DND-41 (cell line): ENCODE results near the gene LRRC38.

Experiments used
- ATAC-seq: fragments of 200-7000 bp; cut with Tn5 transposase; 3 replicates; pipeline ENCODE4 v1.9.1; 2021; ENCODE audit warnings: low read depth; ENCODE audit not compliant: insufficient read depth
- DNase-seq: peaks from one replicate; pipeline ENCODE4 v3.0.0-alpha.2; 2020
- H2AFZ ChIP-seq: 2 replicates; pipeline ENCODE4 v1.6.0; 2012; ENCODE audit warnings: low read depth, low read length
- H3K27ac ChIP-seq: 2 replicates; pipeline ENCODE4 v1.5.1; 2012; ENCODE audit warnings: low read length, inconsistent platforms
- H3K27me3 ChIP-seq: fragments of 200-600 bp; sonication (generic); 2 replicates; pipeline ENCODE4 v1.6.0; 2012; ENCODE audit warnings: low read length, mild to moderate bottlenecking, inconsistent platforms; ENCODE audit not compliant: insufficient read depth, poor library complexity
- H3K36me3 ChIP-seq: 2 replicates; pipeline ENCODE4 v1.5.1; 2012; ENCODE audit warnings: low read length, inconsistent platforms; ENCODE audit not compliant: insufficient read depth
- H3K4me1 ChIP-seq: 2 replicates; pipeline ENCODE4 v1.5.1; 2012; ENCODE audit warnings: mild to moderate bottlenecking, low read length; ENCODE audit not compliant: insufficient read depth
- H3K4me2 ChIP-seq: 2 replicates; pipeline ENCODE4 v1.6.0; 2012; ENCODE audit warnings: mild to moderate bottlenecking, moderate library complexity, low read length, inconsistent platforms; ENCODE audit not compliant: insufficient read depth
- H3K4me3 ChIP-seq, 2 experiments: fragments of 200-600 bp in 1 of 2; shearing (Covaris generic) in 1 of 2; 2 replicates each; pipeline ENCODE4 v1.5.1; 2012 to 2016; ENCODE audit warnings: inconsistent platforms in 2 of 2, low read length in 2 of 2, mild to moderate bottlenecking in 2 of 2, low read depth in 1 of 2, moderate library complexity in 1 of 2
- H3K79me2 ChIP-seq: 2 replicates; pipeline ENCODE4 v1.6.0; 2012; ENCODE audit warnings: low read length, inconsistent platforms; ENCODE audit not compliant: insufficient read depth
- H3K9ac ChIP-seq: 2 replicates; pipeline ENCODE4 v1.6.0; 2012; ENCODE audit warnings: low read depth, mild to moderate bottlenecking, inconsistent platforms, low read length, moderate library complexity
- H3K9me3 ChIP-seq: 2 replicates; pipeline ENCODE4 v1.5.1; 2012; ENCODE audit warnings: low read length, moderate library complexity, mild to moderate bottlenecking, inconsistent platforms; ENCODE audit not compliant: insufficient read depth, severe bottlenecking
- H4K20me1 ChIP-seq: 2 replicates; pipeline ENCODE4 v1.6.0; 2012; ENCODE audit warnings: low read length; ENCODE audit not compliant: insufficient read depth
- EZH2 ChIP-seq: IDR thresholded peaks from 3 replicates; pipeline ENCODE4 v1.6.1; 2012; ENCODE audit warnings: borderline replicate concordance, low read depth, mild to moderate bottlenecking, moderate library complexity, low read length, inconsistent platforms; ENCODE audit not compliant: severe bottlenecking
- TF ChIP-seq, protein P1 (sequence below): IDR thresholded peaks from 2 replicates; pipeline ENCODE4 v1.5.1; 2012; ENCODE audit warnings: borderline replicate concordance, low read length, moderate library complexity, mild to moderate bottlenecking; ENCODE audit not compliant: poor library complexity, severe bottlenecking; ENCODE audit errors: extremely low read depth

The LRRC38 gene

DNA sequence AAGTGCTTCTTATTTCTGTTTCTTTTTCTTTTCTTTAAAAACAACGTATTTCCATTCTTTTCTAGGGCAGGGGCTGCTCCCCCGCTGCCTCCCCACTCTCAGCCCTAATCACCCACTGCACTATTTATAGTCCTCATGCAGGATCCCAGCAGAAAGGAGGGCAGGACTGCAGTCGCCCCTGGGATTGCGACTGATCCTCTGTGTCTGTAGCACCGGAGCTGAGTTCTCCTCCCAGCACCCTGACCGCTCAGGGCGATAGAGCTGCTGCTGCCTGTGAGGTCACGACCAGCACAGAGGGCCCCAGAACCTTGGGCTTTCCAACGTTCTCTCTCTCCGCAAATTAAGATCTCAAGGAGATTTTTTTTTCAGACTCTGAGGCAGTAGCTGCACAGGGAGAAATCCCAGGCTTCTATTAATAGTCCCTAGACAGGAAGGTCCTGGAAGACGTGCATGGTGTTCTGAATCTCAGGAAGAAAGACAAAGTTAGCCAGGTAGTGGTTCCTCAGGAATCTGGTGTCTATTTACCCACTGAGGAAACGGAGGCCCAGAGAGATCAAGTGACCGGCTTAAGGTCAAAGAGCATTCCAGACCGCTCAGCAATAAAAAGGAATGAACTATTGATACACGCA, 56.8 kb downstream of the LRRC38 start:
- Histone ChIP-seq H4K20me1 (no peaks in the 10 kb centered on the region), H3K9ac (no peak overlapping the region), H3K27me3 (no peaks in the 10 kb centered on the region), H3K9me3 (no peaks in the 10 kb centered on the region), H3K27ac (no peak overlapping the region), H3K79me2 (no peaks in the 10 kb centered on the region), H3K4me3 (no peak overlapping the region), H3K36me3 (no peaks in the 10 kb centered on the region), H3K4me2 (no peak overlapping the region), H2AFZ (no peak overlapping the region), H3K4me1 (no peaks in the 10 kb centered on the region)
- TF ChIP-seq, protein P1, sequence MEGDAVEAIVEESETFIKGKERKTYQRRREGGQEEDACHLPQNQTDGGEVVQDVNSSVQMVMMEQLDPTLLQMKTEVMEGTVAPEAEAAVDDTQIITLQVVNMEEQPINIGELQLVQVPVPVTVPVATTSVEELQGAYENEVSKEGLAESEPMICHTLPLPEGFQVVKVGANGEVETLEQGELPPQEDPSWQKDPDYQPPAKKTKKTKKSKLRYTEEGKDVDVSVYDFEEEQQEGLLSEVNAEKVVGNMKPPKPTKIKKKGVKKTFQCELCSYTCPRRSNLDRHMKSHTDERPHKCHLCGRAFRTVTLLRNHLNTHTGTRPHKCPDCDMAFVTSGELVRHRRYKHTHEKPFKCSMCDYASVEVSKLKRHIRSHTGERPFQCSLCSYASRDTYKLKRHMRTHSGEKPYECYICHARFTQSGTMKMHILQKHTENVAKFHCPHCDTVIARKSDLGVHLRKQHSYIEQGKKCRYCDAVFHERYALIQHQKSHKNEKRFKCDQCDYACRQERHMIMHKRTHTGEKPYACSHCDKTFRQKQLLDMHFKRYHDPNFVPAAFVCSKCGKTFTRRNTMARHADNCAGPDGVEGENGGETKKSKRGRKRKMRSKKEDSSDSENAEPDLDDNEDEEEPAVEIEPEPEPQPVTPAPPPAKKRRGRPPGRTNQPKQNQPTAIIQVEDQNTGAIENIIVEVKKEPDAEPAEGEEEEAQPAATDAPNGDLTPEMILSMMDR, result no peak
- TF ChIP-seq EZH2, result no peak
- DNase-seq (no peak), ATAC-seq (no peak)

DNA sequence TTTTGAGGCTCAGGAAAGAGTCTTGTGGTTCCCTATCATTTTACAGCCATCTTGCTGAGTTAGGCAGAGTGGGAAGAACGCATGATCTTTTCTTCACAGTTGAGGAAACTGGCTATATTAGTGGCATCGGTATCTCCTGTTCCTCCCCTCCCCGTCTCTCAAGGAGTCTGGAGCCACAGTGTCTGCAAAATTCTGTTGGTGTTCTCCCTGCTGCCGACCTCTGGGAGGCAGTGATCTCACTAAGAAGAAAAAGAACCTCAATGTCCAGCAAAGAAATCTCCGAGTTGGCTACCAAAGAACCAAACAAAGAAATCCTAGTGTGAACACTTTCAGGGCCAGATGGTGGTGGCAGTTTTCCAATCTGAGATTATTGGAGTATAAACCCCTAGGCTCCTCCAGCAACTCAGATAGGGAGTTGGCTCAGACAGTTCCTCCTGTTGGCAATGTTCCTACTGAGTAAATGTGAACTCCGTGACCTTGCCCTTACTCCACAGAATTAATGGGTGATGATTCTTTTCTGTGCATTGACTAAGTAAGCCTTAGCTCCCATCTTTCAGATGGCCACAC, 62.3 kb downstream of the LRRC38 start:
- Histone ChIP-seq H4K20me1 (no peaks in the 10 kb centered on the region), H3K36me3 (no peaks in the 10 kb centered on the region), H3K4me3 (no peak overlapping the region), H3K27ac (no peak overlapping the region), H3K79me2 (no peaks in the 10 kb centered on the region), H3K4me1 (no peaks in the 10 kb centered on the region), H3K27me3 (no peaks in the 10 kb centered on the region), H3K9me3 (no peaks in the 10 kb centered on the region), H3K4me2 (no peak overlapping the region), H3K9ac (no peak overlapping the region), H2AFZ (peak overlapping the region; percentile 1; the same call in 1 of the 2 replicates)
- ATAC-seq, result no peak
- DNase-seq, result no peak
- TF ChIP-seq, protein P1, result no peak
- no peak for TF ChIP-seq EZH2

DNA sequence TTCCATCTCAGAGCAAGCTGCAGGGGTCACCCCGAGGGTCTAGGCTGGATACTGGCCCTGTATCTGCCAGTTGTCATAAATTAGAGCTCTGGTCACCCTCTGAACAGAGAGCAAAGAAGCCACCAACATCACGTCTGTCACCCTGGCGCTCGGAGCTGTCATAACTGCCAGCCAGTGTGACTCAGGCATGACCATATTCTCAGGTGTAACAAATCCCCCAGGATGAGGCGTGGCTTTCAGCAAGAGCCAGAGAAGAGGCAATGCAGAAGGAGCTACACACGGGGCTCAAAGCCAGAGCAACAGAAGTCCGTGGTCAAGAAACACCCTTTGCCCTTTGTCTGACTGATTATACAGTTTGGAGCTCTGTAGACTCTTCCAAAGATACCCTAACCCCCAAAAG, 63.6 kb downstream of the LRRC38 start:
- Histone ChIP-seq H3K4me3 (no peak overlapping the region), H3K36me3 (no peaks in the 10 kb centered on the region), H3K79me2 (no peaks in the 10 kb centered on the region), H3K9me3 (no peaks in the 10 kb centered on the region), H2AFZ (no peak overlapping the region), H3K4me1 (no peaks in the 10 kb centered on the region), H3K4me2 (no peak overlapping the region), H4K20me1 (no peaks in the 10 kb centered on the region), H3K27ac (no peak overlapping the region), H3K27me3 (no peaks in the 10 kb centered on the region), H3K9ac (no peak overlapping the region)
- TF ChIP-seq, protein P1, result no peak
- TF ChIP-seq EZH2, result no peak
- ATAC-seq, result no peak
- DNase-seq, result no peak
